WTC11 (cell line): ENCODE measurements around the gene SLC35F4. TPM values are rescaled to one million over a fixed set of nuclear protein-coding genes. Genes with fewer than 3 reads are reported as not detected.
"Not testable (repeated sequence)": the region's sequence is repeated elsewhere in the genome, so short reads cannot be mapped to it uniquely, and the experiment has no call there.

ENCODE experiments used
- ATAC-seq: fragments of 200-7000 bp; cut with Tn5 transposase; 2 replicates; pipeline ENCODE4 v1.10.0; 2021; ENCODE audit warnings: mild to moderate bottlenecking, moderate library complexity
- CTCF ChIA-PET: fragments of 300-600 bp; sonication (Branson Sonifier 250); formaldehyde crosslinking; loops from one replicate; lab custom pipeline; 2021; ENCODE audit warnings: antibody characterized with exemption; lab: Charles Lee
- POLR2A ChIA-PET: fragments of 350-600 bp; sonication (Branson Sonifier 250); formaldehyde crosslinking; loops from one replicate; lab custom pipeline; 2021; ENCODE audit warnings: antibody characterized with exemption; lab: Charles Lee
- DNase-seq: peaks from one replicate; pipeline ENCODE4 v3.0.0; 2021; ENCODE audit warnings: low spot score
- H3K27ac Mint-ChIP-seq: 2 replicates; pipeline ENCODE4 v1.8.0; 2021; ENCODE audit warnings: mixed read lengths
- H3K27me3 Mint-ChIP-seq: 2 replicates; pipeline ENCODE4 v1.8.0; 2021; ENCODE audit warnings: low read depth, mild to moderate bottlenecking, moderate library complexity, mixed read lengths
- H3K36me3 Mint-ChIP-seq: 2 replicates; pipeline ENCODE4 v1.8.0; 2021; ENCODE audit warnings: mixed read lengths
- H3K4me1 Mint-ChIP-seq: 2 replicates; pipeline ENCODE4 v1.8.0; 2022; ENCODE audit warnings: mixed read lengths
- H3K4me3 Mint-ChIP-seq: 2 replicates; pipeline ENCODE4 v1.8.0; 2021; ENCODE audit warnings: mild to moderate bottlenecking, moderate library complexity, mixed read lengths
- H3K9me3 Mint-ChIP-seq: 2 replicates; pipeline ENCODE4 v1.8.0; 2021; ENCODE audit warnings: mixed read lengths
- AFF4 ChIP-seq: sonication (generic); formaldehyde crosslinking; IDR thresholded peaks from 2 replicates; pipeline ENCODE4 v1.8.1; 2023; ENCODE audit warnings: mild to moderate bottlenecking, missing genetic modification reagents, borderline replicate concordance
- ATF6 ChIP-seq: sonication (generic); formaldehyde crosslinking; IDR thresholded peaks from 2 replicates; pipeline ENCODE4 v1.8.1; 2023; ENCODE audit warnings: mild to moderate bottlenecking, missing genetic modification reagents
- CDX4 ChIP-seq: fragments of 250-450 bp; sonication (Bioruptor Pico); IDR thresholded peaks from 2 replicates; pipeline ENCODE4 v1.9.0; 2021; ENCODE audit warnings: moderate library complexity, mild to moderate bottlenecking, inconsistent platforms, borderline replicate concordance
- FOXJ3 ChIP-seq: sonication (generic); formaldehyde crosslinking; IDR thresholded peaks from 2 replicates; pipeline ENCODE4 v1.9.0; 2021; ENCODE audit warnings: missing genetic modification reagents, mild to moderate bottlenecking, borderline replicate concordance
- GABPB1 ChIP-seq: sonication (generic); formaldehyde crosslinking; IDR thresholded peaks from 2 replicates; pipeline ENCODE4 v1.8.1; 2023; ENCODE audit warnings: mild to moderate bottlenecking, missing genetic modification reagents
- GTF2I ChIP-seq: fragments of 250-450 bp; sonication (Bioruptor Pico); conservative IDR thresholded peaks from 2 replicates; pipeline ENCODE4 v1.4.0; 2021; ENCODE audit warnings: mild to moderate bottlenecking
- HMGXB4 ChIP-seq: sonication (generic); formaldehyde crosslinking; IDR thresholded peaks from 2 replicates; pipeline ENCODE4 v1.8.1; 2023; ENCODE audit warnings: mild to moderate bottlenecking, moderate library complexity, missing genetic modification reagents
- MAX ChIP-seq: sonication (generic); formaldehyde crosslinking; IDR thresholded peaks from 2 replicates; pipeline ENCODE4 v1.8.0; 2022; ENCODE audit warnings: mild to moderate bottlenecking, missing genetic modification reagents
- NFE2L1 ChIP-seq: sonication (generic); formaldehyde crosslinking; IDR thresholded peaks from 2 replicates; pipeline ENCODE4 v1.8.1; 2023; ENCODE audit warnings: missing genetic modification reagents
- NR3C1 ChIP-seq: sonication (generic); formaldehyde crosslinking; conservative IDR thresholded peaks from 2 replicates; pipeline ENCODE4 v1.8.1; 2023; ENCODE audit warnings: low read depth, mild to moderate bottlenecking, missing genetic modification reagents
- RELA ChIP-seq: sonication (generic); formaldehyde crosslinking; IDR thresholded peaks from 2 replicates; pipeline ENCODE4 v1.8.1; 2022; ENCODE audit warnings: missing genetic modification reagents, mild to moderate bottlenecking, borderline replicate concordance
- SMAD3 ChIP-seq: sonication (generic); formaldehyde crosslinking; IDR thresholded peaks from 2 replicates; pipeline ENCODE4 v1.8.0; 2022; ENCODE audit warnings: missing genetic modification reagents, mild to moderate bottlenecking, borderline replicate concordance
- TEAD4 ChIP-seq: sonication (generic); formaldehyde crosslinking; IDR thresholded peaks from 2 replicates; pipeline ENCODE4 v1.8.0; 2022; ENCODE audit warnings: mild to moderate bottlenecking, missing genetic modification reagents
- USF1 ChIP-seq: sonication (generic); formaldehyde crosslinking; IDR thresholded peaks from 2 replicates; pipeline ENCODE4 v1.8.0; 2022; ENCODE audit warnings: mild to moderate bottlenecking, missing genetic modification reagents
- ZBTB43 ChIP-seq: sonication (generic); formaldehyde crosslinking; IDR thresholded peaks from 2 replicates; pipeline ENCODE4 v1.8.1; 2023; ENCODE audit warnings: mild to moderate bottlenecking, missing genetic modification reagents
- ZMAT4 ChIP-seq: fragments of 250-450 bp; sonication (Bioruptor Pico); IDR thresholded peaks from 2 replicates; pipeline ENCODE4 v1.9.0; 2021; ENCODE audit warnings: mild to moderate bottlenecking
- ZNF532 ChIP-seq: fragments of 250-450 bp; sonication (Bioruptor Pico); IDR thresholded peaks from 2 replicates; pipeline ENCODE4 v1.9.0; 2021; ENCODE audit warnings: mild to moderate bottlenecking, borderline replicate concordance
- total RNA-seq: library from RNA; stranded (reverse); gene quantifications from 3 replicates; pipeline ENCODE4 v1.2.3, GENCODE V29; 2021

The SLC35F4 gene
- total RNA-seq, 1 experiment from 2014 or later: not detected

- TF ChIP-seq MAX (CRISPR knock-in tag) (no peak), NFE2L1 (CRISPR knock-in tag) (no peak)
- TF ChIP-seq, all 79 proteins: peak for 0
Measured at GRCh38 chr14:57863471-57863870, 2.4 kb downstream of the SLC35F4 start (continued).

GRCh38 chr14:57855666-57856065 is 10.2 kb downstream of the SLC35F4 start:
- H3K27ac Mint-ChIP-seq, H3K4me1 Mint-ChIP-seq, CTCF ChIA-PET, H3K36me3 Mint-ChIP-seq, DNase-seq, H3K9me3 Mint-ChIP-seq, H3K27me3 Mint-ChIP-seq, POLR2A ChIA-PET, ATAC-seq, H3K4me3 Mint-ChIP-seq: not testable (repeated sequence)

- DNase-seq (no peak), ATAC-seq (no peak)
- Mint-ChIP-seq H3K9me3 (no peaks in the 10 kb centered on the region), H3K27ac (no peak overlapping the region), H3K36me3 (no peaks in the 10 kb centered on the region), H3K27me3 (no peaks in the 10 kb centered on the region), H3K4me3 (no peak overlapping the region), H3K4me1 (no peaks in the 10 kb centered on the region)
- CTCF ChIA-PET: interaction anchor here (1.2 to 1.3 kb wide), 2 partner anchors 17 to 327 kb away, joined by 3 to 5 read pairs; no protein-coding TSS in a partner anchor
- POLR2A ChIA-PET: no interaction called here
- TF ChIP-seq CDX4 (CRISPR knock-in tag): no peak
- TF ChIP-seq GTF2I: no peak
- no peak for TF ChIP-seq ZNF532
- no peak for TF ChIP-seq USF1 (CRISPR knock-in tag)
- TF ChIP-seq HMGXB4: no peak
- TF ChIP-seq FOXJ3: no peak
- TF ChIP-seq ATF6 (CRISPR knock-in tag): no peak
- TF ChIP-seq TEAD4 (CRISPR knock-in tag): no peak
- no peak for TF ChIP-seq ZMAT4
- no peak for TF ChIP-seq ZBTB43 (CRISPR knock-in tag)
- TF ChIP-seq AFF4 (CRISPR knock-in tag): no peak
- TF ChIP-seq GABPB1 (CRISPR knock-in tag): no peak
- TF ChIP-seq SMAD3 (CRISPR knock-in tag): no peak
- TF ChIP-seq RELA: no peak
- TF ChIP-seq NR3C1 (CRISPR knock-in tag): no peak
Measured at GRCh38 chr14:57854571-57854970, 11.3 kb downstream of the SLC35F4 start.
